HG03460 (cell line): Measurements from ENCODE around the gene MMP11.

ENCODE experiments used
- ATAC-seq: cut with Tn5 transposase; IDR thresholded peaks from one replicate; pipeline ENCODE4 v1.9.1; 2021; ENCODE audit not compliant: unreplicated experiment

Gene MMP11

DNA sequence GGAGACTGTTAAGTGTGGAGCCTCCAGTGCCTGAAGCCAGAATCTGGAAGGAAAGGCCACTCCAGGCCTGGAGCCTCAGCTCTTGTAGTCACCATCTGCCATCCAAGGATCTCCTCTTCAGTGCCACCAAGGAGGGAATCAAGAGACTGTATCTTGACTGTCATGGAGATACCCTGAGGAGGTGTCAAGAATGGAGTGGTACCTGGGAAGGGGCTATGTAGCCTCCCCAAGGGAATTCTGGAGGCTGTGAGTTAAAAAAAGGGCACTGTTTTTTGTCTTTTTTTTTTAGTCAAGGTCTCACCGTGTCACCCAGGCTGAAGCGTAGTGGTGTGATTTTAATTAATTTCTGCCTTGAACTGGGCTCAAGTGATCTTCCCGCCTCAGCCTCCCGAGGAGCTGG is 13.1 kb upstream of the MMP11 start:
- no peak for ATAC-seq

DNA sequence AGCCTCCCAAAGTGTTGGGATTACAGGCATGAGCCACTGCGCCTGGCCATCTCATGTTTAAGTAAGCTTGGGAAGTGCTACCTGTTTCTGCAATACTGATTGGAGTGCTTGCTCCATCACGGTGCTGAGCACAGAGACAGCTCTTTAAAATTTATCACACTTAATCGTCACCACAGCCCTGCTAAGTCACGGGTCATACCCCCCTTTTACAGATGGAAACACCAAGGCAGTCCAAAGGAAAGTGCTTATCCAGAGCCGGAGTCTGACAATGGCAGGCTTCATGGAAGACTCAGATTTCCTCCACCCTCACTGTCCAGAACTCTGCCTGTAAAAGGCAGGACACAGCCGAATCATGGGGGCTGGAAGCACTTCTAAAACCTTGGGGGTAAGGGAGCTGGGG is 12.6 kb upstream of the MMP11 start:
- ATAC-seq, result no peak

DNA sequence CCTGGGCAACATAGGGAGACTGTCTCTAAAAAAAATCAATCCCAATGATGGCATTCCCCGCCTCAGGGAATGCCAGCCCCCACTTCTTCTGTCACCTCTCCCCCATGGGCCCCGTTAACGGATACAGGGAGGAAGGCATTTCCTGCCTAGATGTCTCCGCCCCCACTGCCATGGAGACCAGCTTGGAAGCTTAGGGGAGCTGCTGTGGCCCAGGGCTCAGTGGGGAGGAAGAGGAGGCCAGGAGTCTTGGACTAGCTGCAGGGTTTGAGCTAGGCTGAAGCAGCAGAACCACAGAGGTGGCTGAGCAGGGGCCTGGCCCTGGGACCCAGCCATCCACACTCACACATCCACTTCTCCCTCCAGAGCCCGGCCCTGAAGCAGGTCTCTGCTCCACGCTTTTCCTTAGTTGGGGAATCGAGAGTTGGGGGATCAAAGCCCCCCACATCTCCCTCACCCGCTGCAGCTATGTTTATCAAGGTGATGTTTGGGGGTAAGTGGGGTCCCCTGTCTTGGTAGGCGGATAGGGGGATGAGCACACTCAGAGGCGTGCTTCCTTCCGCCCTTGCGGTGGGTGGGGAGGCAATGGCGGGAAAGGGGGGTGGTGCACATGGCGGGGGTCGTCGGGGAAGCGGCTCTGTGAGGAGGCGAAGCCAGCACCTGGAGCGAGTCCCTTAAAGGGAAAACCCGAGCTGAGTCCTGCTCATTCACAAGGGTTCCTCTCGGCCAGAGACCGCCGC is 9.6 kb upstream of the MMP11 start, which contains the start of gene C22orf15:
Gene C22orf15 (plus strand): TSS at position 149 of the 737 bp plus-strand sequence. CDS start 317 bp downstream, at position 466.
- no peak for ATAC-seq

DNA sequence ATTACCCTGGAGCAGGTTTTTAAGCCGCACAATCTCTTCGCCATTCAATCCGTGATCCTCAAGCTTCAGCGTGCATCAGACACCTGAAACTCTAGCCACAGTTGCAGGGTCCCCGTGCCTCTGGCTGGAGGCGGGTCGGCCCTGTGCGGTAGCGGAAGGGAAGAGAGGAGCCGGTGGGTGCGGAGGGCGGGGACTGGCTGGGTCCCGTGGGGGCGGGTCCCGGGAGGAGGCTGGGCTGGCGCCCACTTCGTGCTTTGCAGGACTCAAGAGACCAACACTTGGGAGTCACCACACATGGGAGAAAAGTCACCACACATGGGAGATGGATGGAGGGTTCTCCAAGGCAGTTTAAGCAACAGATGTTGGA is 9.1 kb upstream of the MMP11 start:
- ATAC-seq, result no peak

DNA sequence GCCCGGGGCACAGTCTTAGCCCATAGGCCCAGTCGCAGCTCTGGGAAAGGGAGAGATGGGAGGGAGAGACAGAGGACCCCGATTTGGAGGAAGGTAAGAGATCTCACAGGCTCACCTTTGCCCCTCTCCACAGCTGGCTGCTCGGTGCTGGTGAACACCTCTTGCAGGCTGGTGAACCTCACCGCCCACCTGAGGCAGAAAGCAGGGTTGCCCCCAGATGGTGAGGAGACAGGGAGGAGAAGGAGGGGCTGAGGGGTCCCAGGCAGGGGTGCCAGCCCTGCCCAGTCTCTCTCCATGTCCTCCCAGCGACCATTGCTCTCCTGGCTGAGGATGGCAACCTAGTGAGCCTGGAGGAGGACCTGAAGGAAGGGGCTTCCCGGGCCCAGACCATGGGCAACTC is 8.7 kb upstream of the MMP11 start:
- ATAC-seq, result no peak

DNA sequence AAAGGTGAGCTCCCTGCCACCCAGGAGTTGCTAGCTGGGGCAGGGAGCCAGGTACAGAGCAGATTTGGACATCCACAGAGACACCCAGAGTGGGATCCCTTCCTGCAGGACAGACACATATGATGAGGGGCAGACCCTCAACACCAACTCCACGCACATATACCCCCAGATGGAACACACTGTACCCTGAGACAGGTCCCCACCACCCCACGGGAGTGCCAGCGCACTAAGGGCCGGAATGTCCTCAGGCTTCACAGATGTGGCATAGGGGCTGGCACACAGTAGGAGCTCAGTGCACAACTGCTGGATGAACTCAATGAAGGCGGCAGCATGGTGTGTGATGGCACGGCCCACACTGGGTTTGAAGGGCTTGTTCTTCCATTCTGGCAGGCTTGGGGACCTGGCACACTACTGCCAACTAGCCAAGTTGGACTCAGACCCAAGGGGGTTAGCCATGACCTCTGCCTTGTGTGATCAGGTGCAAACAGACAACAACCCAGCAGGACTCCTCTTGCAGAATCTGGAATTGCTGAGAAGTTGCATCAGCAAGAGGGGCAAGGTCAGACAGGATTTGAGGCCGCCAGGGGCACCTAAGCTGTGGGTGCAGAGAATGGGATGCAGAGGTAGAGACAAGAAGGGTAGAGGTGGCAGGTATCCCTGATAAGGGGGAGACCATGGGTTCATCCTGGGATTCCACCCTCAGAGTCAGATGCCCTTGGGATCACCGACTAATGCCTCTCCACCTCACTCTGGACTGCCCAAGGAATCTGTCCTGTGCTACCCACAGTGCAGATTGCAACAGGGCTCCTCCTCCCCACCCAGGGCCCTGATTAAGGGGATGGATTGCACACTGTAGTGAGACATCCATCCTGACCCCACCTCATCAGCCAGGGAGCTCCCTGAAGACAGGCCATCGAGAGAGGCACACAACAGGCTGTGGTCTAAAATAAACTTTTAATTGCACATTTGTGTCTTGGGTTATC is 7.5 kb upstream of the MMP11 start:
- ATAC-seq, result no peak

DNA sequence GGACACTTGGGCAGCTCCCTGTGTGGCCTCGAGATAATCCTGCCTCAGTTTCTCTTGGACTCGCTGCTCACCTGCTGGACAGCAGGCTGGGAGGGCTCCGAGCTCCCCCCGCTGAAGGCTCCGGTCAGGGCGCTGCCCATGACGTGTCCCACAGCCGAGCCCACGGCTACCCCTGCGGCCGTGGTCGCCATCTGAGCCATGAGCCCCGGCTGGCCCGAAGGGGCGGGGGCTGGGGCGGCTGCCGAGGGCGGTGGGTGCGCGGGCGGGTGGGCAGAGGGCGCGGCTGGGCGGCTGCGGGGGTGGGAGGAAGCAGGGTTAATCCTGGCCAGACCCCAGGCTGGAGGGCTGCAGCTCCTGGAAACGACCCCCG is 5.4 kb upstream of the MMP11 start:
- ATAC-seq, result no peak

DNA sequence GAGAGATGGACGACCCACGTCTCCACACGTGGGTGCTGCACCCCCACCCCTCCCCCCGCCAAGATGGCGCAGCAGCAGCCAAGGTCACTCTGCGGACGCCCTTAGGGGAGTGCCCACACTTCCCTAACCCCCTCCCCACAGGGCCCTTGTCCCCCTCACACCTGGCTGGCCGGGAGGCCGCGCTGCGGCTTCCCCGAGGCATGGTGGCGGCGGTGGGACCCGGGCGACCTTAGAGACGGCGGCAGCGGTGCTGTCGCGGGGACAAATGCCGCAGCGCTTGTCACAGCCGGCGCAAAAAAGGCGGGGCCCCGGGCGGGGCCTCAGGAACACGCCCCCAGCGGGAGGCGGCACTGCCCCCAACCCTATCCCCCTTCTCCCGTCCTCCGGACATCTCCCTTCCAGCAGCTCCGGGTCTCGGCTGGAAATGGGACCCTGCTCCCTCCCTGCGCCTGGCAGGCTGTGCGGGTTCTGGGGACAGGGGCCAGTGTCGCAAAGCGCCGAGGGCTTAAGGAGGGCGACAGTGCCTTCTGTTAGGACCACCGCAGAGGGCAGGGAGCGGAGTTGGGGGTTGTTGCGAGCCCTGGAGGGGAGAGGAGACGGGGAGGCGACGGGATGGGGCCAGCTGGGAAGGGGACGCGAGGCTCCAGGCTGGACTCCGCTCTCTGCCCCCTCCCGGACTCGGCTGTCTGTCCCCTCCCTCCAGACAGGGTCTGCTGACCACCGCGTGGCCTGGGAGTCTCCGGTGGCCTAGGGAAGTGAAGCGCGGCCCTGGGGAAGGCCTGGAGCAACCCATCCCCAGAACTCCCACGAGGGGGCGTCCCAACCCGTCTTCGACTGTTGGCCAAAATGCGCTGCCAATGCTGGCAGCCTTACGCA is 4.7 kb upstream of the MMP11 start, which contains the start of gene CHCHD10:
Gene CHCHD10 (minus strand): TSS at position 300 of the 876 bp plus-strand sequence. CDS start 98 bp downstream, at position 202.
- ATAC-seq, result peak; percentile 48

DNA sequence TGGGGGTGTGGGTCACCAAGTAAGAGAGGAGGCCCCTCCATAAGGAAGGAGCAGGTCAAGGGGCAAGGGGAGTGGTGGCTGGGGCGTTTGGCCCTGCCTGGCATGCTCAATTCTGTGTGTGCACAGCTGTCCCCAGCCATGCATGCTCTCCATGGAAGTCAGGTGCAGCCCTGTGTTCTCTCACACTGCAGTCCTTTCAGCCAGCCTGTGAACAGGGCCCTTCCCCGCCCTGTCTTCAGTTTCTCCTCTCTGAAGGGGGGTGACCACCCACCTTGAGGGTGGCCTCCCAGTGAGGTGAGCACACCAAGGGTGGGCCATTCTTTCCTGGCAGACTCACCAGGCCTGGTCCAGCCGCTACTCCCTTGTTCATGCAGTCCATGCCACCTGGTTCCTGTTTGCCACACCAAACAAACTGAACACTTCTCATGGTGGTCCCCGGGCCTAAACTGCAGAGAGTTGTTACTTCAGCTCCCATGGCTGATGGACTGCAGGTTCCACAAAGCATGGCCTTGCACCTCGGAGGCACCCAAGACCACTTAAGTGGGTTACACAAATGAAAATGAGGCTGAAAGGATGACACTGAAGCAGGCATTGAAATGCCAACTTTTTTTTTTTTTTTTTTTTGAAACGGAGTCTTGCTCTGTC is 3.2 kb upstream of the MMP11 start:
- ATAC-seq, result no peak

DNA sequence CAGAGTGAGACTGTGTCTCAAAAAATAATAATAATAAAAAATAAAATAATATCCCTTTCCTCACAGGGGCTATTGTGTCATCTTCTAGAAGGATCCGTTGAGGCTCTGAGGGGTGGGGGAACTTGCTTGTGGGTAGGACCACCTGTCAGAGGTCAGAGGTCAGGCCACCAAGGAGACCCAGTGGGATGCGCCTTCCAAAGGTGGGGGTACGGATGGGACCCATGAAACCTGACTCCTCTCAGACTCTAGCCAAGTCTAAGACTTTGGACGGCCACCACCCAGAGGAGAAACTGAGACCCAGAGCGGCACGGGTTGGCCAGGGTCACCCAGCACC is 367 bp upstream of the MMP11 start:
- no peak for ATAC-seq

DNA sequence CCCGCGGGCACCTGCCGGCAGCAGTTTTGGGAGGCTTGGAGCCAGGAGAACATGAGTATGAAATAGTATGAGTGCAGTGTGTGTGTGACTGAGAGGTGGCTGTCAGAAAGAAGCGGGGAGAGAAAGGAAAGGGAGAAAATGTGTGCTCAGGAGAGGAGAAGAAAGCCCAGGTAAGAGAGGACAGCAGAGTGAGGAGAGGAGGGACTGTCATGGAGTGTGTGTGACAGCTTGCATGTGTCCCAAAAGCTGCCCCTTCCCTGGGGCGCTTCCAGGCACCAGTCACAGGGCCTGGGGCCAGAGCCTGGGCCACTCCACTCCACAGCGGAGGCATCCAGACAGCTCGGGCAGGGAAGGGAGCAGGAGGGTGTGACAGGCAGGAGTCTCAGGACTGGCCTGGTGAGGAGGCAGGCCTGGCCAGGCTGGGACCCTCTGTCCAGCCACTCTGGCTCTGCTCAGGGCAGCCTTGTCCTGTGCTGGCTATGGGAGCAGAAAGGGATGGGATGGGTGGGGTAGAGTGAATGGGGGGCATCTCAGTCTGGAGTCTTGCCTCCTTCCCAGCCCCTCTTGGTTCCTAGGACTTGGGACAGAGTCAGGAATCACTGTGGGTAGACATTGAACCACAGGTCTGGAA is 949 bp downstream of the MMP11 start:
- ATAC-seq, result no peak

DNA sequence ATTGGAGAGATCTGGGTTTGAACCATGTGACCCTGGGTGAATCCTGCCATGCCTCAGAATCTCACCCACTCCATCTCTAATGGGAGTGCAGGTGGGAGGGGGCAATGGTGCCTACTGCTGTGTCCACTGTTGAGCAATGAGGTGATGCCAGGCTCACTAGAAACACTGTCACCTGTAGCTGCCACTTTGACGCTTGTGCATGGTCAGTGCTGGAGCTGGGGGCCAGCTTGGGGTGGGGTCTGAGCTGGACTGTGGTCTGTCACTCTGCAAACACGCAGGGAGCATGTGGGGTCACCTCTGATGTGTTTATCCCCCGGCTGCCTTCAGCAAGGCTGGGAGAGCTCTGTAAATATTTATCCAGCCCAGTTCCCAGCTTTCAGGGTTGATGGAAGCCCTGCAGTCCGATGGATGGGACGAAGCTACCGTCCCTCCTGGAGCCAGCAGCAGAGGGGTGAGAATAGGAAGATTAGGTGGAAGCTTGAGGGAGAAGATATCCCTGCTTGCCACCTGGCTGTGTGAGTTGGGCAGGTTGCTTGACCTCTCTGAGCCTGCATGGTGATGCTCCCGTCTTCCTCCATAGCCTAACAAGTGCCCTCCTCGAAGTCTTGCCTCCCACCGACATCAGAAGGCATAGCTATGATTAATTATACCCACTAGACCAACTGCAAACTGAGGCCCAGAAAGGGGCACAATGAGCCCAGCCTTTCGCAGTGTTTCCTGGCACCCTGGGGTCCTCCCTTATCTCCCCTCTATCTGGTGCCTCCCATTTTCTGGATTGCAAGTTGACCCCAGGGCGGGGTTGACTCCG is 1.7 kb downstream of the MMP11 start:
- ATAC-seq, result no peak

DNA sequence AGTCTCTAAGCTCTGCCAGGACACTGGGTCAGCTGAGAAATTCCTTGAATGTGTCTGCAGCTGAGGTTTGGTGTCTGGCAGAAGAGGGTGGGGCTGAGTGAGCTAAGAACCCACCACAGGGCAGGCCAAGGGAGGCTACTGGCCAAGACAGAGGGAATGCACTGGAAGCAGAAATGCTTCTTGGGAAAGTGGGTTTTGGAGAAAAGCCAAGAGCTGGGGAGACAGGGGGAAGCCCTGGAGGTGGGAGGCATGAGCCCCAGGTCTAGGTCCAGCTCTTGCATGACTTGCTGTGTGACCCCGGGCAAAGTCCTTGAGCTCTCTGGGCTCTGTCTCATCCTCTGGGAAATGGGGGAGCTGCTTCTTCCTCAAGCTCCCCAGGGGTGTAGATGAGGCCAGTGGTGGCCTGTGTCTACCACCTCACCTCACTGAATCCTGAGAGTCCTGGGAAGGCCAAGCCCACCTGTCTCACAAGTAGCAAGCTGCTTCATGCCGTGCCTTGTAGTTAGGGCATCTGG is 2.3 kb downstream of the MMP11 start:
- ATAC-seq, result no peak

DNA sequence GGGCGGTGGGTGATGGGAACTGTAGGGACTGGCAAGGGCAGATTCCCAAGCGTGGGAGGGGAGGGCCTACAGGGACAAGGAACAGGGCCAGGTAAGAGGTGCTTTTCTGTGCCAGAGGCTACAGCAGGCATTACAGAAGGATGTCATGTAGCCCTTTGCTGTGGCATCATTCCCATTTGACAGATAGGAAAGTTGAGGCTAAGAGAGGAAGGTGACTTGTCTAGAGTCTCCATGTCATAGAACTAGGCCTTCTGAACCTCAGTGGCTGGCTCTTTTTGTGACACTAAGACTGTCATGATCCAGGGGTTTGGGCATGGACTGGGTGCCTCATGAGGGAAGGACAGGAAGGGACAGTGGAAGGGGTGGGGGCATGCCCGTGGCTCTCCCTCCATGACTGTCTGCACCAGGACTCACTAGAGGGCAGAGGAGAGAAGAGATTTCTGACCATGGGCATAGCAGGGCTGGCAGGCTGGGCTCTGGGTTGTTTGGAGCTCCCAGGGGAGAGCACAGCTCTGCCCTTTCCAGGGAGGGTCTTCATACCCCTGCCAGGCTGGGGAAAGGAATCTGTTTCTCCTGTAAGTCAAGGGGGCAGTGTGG is 3.2 kb downstream of the MMP11 start:
- no peak for ATAC-seq

DNA sequence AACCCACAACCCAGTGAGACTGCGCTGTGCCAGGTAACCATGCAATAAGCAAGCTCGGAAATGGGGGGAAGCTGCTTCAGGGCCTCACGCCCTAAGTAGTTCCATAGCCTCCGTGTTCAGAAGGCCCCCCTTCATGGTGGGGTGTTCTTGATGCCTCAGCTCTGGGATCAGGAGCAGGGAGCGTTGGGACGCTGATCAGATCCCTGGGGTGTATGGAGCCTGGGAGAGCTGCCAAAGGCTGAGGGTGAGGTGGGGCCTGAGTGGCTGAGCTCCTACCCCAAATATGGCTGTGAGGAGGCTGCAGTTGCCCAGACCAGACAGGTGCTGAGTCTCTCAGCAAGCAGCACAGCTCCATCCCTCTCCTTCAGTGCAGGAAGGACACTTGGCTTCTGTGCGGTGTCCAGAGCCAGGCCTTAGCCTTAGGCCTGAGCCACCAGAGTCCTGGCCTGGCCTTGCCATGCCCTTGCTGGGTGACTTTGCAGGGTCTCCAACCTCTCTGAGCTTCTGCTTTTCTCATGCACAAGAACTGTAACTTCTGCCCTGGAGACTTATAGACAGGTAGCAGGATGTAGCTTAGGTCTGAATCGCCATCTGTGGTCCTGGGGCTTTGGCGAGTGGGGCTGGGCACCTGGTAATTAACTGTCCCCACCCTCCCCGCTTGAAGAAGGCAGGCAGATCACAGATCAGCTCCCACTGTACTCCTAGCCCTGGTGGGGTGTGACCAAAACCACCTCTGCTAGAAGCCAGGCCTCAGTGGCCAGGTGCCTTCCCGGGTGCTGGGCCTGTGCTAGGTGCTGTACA is 5.3 kb downstream of the MMP11 start:
- ATAC-seq, result no peak

DNA sequence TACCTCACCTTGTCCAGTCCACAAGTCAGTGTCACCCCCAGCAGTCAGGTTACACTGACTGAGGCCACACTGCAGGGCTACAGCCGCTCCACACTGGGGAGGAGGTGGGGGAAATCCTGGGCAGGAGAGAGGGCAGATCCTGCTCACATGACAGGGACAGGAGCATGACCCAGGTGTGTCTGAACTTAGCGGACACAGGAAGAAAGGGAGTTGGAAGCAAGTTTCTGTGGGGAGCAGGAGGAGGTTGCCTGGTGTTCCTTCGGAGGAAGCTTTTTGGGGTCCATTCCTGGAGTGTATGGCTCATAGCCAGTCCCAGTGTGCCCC is 5.9 kb downstream of the MMP11 start:
- ATAC-seq, result no peak

DNA sequence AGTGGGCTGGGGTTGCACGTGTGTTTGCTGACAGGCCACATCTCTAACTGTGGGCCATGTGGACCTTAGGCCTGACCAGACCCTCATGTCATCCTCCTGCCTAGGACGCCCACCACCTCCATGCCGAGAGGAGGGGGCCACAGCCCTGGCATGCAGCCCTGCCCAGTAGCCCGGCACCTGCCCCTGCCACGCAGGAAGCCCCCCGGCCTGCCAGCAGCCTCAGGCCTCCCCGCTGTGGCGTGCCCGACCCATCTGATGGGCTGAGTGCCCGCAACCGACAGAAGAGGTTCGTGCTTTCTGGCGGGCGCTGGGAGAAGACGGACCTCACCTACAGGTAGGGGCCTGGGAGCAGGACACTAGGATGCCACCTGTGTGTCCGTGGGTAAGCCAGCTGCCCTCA is 6.4 kb downstream of the MMP11 start:
- ATAC-seq, result no peak

DNA sequence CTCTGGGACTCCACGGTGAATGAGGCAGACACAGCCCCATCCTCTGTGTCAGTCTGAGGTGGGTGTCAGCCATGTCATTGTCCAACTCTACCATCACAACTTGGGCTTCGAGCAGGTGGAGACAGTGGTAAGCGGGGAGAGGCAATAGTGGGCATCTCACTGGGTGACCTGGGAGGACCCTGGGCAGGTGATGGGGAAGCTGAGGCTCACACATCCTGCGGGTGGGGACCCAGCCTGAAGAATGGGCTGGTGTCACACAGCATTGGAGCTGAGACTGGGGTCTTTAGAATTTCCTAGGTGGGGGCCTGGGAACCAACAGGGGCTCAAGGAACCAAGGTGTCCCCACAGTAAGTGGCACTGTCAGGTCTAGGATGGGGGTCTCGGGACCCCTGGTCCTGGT is 7.1 kb downstream of the MMP11 start:
- no peak for ATAC-seq
